ENCODE results near the gene CITED1. TPM values are rescaled to one million over a fixed set of nuclear protein-coding genes. Genes with fewer than 3 reads are reported as not detected.

The CITED1 gene
- total and polyA plus RNA-seq, 11 donors = 0.45 to 0.90 (median 0.73) TPM; not detected in 8

GRCh38 chrX:72260448-72260847 lies 45.3 kb downstream of the CITED1 start:
- peaks cover 0 to 13% (median 0%) of the 10 kb centered on the region in 9 donors for H3K27me3 ChIP-seq
- H3K27ac ChIP-seq = no peak overlapping the region
- no peaks in the 10 kb centered on the region for H3K36me3 ChIP-seq
- no peaks in the 10 kb centered on the region for H3K9me3 ChIP-seq
- TF ChIP-seq CTCF (IDR thresholded peaks at IDR 0.05) (no peak), POLR2A (IDR thresholded peaks at IDR 0.05) (no peak)
- no peaks in the 10 kb centered on the region for H3K4me1 ChIP-seq
- intact Hi-C loops (cut with DNase I) = no loop called here
- DNase-seq (no peak), ATAC-seq (no peak)
- WGBS, 4 donors = 85 to 98% (median 93%) methylated on average over 4 of the region's 4 CpGs
- no peak overlapping the region for H3K4me3 ChIP-seq

GRCh38 chrX:72258174-72258573 lies 47.5 kb downstream of the CITED1 start:
- no peaks in the 10 kb centered on the region for H3K9me3 ChIP-seq
- no peak for TF ChIP-seq CTCF (IDR thresholded peaks at IDR 0.05)
- no peak for TF ChIP-seq POLR2A (IDR thresholded peaks at IDR 0.05)
- no peaks in the 10 kb centered on the region for H3K4me1 ChIP-seq
- DNase-seq (no peak), ATAC-seq (no peak)
- intact Hi-C loops (cut with DNase I) = no loop called here
- peaks cover 0 to 34% (median 0%) of the 10 kb centered on the region in 9 donors for H3K27me3 ChIP-seq
- H3K4me3 ChIP-seq = no peak overlapping the region
- 65 to 80% (median 72%) methylated on average over 7 of the region's 7 CpGs for WGBS, 4 donors
- no peaks in the 10 kb centered on the region for H3K36me3 ChIP-seq
- no peak overlapping the region for H3K27ac ChIP-seq

GRCh38 chrX:72255864-72256263 lies 49.9 kb downstream of the CITED1 start:
- intact Hi-C loops (cut with DNase I) = no loop called here
- ATAC-seq (no peak), DNase-seq (no peak)
- Histone ChIP-seq H3K27me3 (peaks cover 0 to 39% (median 0%) of the 10 kb centered on the region in 9 donors), H3K4me3 (no peak overlapping the region), H3K9me3 (no peaks in the 10 kb centered on the region), H3K4me1 (no peaks in the 10 kb centered on the region), H3K36me3 (no peaks in the 10 kb centered on the region), H3K27ac (no peak overlapping the region)
- TF ChIP-seq POLR2A (IDR thresholded peaks at IDR 0.05) = no peak
- WGBS, 4 donors = 89 to 93% (median 92%) methylated on average over 7 of the region's 7 CpGs

- 19 to 39% (median 28%) methylated on average over 23 to 24 of the region's 24 CpGs for WGBS, 4 donors
- TF ChIP-seq POLR2A (IDR thresholded peaks at IDR 0.05) (no peak), CTCF (IDR thresholded peaks at IDR 0.05) (no peak)
- H3K27me3 ChIP-seq = peaks cover 0 to 39% (median 0%) of the 10 kb centered on the region in 9 donors
- H3K27ac ChIP-seq = no peak overlapping the region
- no peaks in the 10 kb centered on the region for H3K36me3 ChIP-seq
- intact Hi-C loops (cut with DNase I) = no loop called here
- no peaks in the 10 kb centered on the region for H3K4me1 ChIP-seq
- DNase-seq (no peak), ATAC-seq (no peak)
- H3K4me3 ChIP-seq = no peak overlapping the region
- H3K9me3 ChIP-seq = no peaks in the 10 kb centered on the region
Observed at GRCh38 chrX:72255445-72255844, 50.3 kb downstream of the CITED1 start.

GRCh38 chrX:72254816-72255215 lies 50.9 kb downstream of the CITED1 start:
- H3K36me3 ChIP-seq = no peaks in the 10 kb centered on the region
- 22 to 40% (median 32%) methylated on average over 17 of the region's 17 CpGs for WGBS, 4 donors
- intact Hi-C loops (cut with DNase I) = no loop called here
- TF ChIP-seq POLR2A (IDR thresholded peaks at IDR 0.05) (no peak), CTCF (IDR thresholded peaks at IDR 0.05) (no peak)
- no peak for ATAC-seq
- no peaks in the 10 kb centered on the region for H3K9me3 ChIP-seq
- peaks cover 0 to 39% (median 0%) of the 10 kb centered on the region in 9 donors for H3K27me3 ChIP-seq
- DNase-seq = no peak
- H3K4me1 ChIP-seq = no peaks in the 10 kb centered on the region
- no peak overlapping the region for H3K27ac ChIP-seq
- H3K4me3 ChIP-seq = no peak overlapping the region

All from heart left ventricle (tissue), 16 donors.